Measurements from ENCODE around the gene ZSCAN22.
A peak's percentile ranks its signal among the peaks of the same experiment; 100 is the strongest.
"Not testable (repeated sequence)": the region's sequence is repeated elsewhere in the genome, so short reads cannot be mapped to it uniquely, and the experiment has no call there.

ZSCAN22 gene

DNA sequence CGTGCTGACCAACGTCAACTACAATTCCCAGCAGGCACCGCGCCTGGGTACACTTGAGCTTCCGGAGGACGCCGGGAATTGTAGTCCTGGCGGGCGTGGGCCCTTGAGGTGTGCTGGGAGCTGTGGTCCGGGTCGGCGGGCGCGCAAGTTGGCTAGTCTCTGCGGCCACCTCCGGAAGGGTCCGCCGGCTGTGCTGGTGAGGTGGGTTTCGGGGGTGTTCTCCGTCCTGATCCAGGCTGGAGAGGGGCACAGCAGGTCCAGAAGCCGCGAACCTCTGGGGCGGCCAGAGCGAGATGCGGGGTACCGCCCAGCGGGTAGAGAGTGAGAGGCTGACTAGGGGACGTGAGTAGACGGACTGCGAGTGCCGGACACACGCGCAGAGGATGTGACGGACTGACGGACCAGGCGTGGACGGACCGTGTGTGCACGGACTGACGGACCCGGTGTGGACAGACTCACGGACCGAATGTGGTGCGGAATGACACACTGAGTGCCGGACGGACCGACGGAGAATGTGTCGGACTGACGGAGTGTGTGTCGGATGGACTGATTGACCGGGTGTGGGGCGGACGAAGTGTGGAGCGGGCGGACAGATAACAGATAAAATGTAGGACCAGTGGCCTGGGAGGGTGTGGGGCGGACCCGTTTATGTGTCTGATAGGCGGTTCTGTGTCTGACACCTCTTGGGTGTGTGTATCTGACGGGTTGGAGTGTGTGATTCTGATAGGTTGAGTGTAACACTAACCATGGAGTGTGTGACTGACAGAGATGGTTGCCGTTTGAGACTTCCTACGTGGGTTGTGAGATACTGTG lies at the start of gene ZSCAN22:
TSS of gene ZSCAN22 (plus strand) at position 81 of the 813 bp plus-strand sequence. CDS start 7,809 bp downstream, outside the sequence.
- DNase-seq (ENCODE audit: low spot score) = peak; percentile 91

GRCh38 chr19:58277197-58277596 lies 49.6 kb upstream of the ZSCAN22 start:
- no peak for DNase-seq (ENCODE audit: low spot score)

- no peak for DNase-seq (ENCODE audit: low spot score)
Measured at GRCh38 chr19:58277748-58278540, 48.9 kb upstream of the ZSCAN22 start.

GRCh38 chr19:58278541-58279041 lies 48.2 kb upstream of the ZSCAN22 start, which contains the start of gene ZNF8:
Gene ZNF8 (plus strand): TSS chr19:58278955. CDS start chr19:58279082, 127 bp downstream.
- peak; percentile 99 for DNase-seq (ENCODE audit: low spot score)

DNA sequence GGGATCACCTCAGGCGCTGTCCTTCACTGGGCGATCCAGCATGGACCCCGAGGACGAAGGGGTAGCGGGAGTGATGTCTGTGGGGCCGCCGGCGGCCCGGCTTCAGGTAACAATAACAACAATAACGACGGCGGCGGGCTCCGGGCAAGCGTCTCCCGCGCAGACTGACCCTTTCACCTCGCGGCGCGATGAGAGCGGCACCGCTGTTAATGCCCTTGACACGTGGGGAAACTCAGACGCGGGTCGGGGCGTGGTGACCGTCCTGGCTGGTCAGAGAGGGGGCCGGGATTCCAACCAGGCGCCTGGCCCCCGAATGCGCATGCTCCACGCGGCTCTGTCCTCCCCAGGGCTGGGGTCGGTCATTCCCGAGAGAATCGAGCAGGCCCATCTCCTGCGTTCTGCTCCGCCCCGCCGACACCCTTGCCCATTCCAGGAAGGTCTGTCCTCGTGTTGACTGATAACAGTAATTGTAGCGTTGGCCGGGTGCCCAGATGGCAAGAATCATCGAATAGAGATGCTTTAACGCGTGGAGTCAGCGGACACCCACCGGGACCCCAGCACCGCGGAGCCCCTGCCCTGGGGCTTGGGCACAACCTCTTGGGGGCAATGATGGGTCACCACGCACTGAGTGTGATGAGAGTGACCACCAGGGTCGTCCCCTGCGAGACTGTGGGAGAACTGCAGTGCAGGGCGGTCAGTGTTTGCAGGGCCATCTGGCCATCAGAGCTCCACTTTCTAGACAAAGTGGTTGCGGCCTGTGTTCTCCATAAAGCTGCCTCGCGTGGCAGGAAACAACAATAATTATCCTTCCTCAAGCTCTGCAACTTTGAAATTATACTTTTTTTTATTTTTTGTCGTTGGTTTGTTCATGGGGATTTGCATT lies 47.5 kb upstream of the ZSCAN22 start:
- peak; percentile 19 for DNase-seq (ENCODE audit: low spot score)

DNA sequence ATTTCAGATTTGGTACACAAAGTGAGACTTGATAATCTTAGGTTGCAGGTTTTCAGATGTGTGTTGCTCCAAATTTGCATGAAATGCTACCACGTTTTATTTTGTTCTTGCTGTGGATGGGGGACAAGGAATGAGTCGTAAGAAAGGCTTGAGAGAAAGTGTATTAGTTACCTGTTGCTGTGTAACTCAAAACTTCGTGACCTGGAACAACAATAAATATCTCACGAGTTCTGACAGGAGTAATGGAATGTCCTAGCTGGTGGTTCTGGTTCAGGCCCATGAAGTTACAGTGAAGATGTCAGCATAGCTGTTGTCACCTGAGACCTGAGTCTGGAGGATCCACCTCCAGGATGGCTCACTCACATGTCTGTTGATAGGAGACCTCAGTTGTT lies 46.9 kb upstream of the ZSCAN22 start:
- no peak for DNase-seq (ENCODE audit: low spot score)

GRCh38 chr19:58284199-58284598 lies 42.6 kb upstream of the ZSCAN22 start:
- no peak for DNase-seq (ENCODE audit: low spot score)

DNA sequence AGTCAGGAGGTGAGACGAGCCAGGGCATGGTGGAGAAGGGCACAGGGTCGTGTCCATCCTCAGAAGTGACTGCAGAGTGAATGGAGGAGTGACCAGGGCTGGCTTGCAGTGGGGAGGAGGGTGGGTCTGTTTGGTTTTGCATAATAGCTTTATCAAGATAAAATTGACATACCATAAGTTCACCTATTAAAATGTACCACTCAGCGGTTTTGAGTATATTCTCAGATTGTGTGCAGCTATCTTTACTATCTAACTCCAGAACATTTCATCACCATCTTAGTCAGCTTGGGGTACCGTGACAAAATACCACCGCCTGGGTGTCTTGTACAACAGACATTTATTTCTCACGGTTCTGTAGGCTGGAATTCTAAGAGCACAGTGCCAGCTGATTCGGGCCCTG lies 34.9 kb upstream of the ZSCAN22 start:
- no peak for DNase-seq (ENCODE audit: low spot score)

DNA sequence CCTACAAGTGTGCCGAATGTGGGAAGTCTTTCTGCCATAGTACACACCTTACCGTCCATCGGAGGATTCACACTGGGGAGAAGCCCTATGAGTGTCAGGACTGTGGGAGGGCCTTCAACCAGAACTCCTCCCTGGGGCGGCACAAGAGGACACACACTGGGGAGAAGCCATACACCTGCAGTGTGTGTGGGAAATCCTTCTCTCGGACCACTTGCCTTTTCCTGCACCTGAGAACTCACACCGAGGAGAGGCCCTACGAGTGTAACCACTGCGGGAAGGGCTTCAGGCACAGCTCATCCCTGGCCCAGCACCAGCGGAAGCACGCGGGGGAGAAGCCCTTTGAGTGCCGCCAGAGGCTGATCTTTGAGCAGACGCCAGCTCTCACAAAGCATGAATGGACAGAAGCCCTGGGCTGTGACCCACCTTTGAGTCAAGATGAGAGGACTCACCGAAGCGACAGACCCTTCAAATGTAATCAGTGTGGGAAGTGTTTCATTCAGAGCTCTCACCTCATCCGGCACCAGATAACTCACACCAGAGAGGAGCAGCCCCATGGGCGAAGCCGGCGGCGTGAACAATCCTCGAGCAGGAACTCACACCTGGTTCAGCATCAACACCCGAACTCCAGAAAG lies 31.9 kb upstream of the ZSCAN22 start:
- no peak for DNase-seq (ENCODE audit: low spot score)

- no peak for DNase-seq (ENCODE audit: low spot score)
Measured at GRCh38 chr19:58296104-58296503, 30.7 kb upstream of the ZSCAN22 start.

DNA sequence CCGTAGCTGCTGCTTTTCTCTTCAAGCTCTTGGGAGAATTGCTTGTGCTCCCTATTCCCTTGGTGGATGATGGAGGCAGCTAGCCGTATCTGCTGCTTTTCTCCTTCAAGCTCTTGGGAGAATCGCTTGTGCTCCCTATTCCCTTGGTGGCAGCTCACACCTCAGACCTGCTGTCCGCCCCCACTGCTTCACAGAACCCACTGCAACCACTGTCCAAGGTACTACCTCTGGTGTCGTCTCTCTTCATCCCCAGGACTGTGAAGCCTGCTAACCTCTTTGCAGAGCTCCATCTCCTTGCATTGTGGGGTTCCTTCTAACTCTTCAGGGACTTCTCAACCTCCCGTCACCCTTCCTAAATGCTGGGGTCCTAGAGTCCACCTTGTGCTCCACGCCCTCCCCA lies 26.2 kb upstream of the ZSCAN22 start:
- no peak for DNase-seq (ENCODE audit: low spot score)

- no peak for DNase-seq (ENCODE audit: low spot score)
Measured at GRCh38 chr19:58304255-58304654, 22.5 kb upstream of the ZSCAN22 start.

- no peak for DNase-seq (ENCODE audit: low spot score)
Measured at GRCh38 chr19:58304748-58305064, 22.1 kb upstream of the ZSCAN22 start.

DNA sequence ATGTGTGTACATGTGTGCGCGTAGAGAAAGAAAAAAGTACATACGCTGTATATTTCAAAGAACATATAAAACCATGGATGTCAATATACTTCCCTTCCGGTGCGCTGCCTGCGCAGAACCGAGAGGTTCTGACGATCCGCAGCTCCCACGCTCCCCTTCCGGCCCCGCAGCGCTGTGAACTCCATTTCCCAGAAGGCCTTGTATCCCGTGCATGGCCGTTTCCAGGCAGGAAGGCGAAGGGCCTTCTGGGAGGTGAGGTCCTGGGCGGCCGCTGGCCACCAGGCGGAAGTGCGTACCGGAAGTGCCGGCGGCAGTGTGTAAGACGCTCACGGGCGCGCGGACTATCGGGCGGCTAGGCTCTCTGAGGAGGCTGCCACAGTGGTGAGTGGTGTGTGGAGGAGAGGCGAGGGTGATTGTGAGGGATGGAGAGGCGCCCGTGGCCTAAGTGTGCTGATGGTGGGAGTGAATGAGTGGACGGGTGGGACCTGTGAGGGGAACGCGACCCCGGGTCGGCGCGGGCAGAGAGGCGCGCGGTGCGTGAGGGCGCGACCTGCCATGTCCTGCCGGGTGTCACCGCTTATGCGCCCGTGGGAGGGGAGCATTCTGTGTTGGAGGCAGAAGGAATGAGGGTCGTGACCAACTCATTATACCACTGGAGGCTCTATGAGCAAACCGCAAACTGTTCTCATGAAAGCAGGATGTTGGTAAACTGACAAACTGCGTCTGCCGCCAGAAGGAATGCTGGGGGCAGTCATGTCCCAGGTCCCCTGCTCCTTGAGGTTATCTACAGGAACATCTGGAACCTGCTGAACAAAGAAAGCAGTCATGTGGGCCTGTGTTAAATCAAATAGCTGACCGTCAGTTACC lies 21.5 kb upstream of the ZSCAN22 start, which contains the start of gene ERVK3-1:
TSS of gene ERVK3-1 (plus strand) at position 313 of the 867 bp plus-strand sequence. CDS start 6,792 bp downstream, outside the sequence.
- peak; percentile 95 for DNase-seq (ENCODE audit: low spot score)

DNA sequence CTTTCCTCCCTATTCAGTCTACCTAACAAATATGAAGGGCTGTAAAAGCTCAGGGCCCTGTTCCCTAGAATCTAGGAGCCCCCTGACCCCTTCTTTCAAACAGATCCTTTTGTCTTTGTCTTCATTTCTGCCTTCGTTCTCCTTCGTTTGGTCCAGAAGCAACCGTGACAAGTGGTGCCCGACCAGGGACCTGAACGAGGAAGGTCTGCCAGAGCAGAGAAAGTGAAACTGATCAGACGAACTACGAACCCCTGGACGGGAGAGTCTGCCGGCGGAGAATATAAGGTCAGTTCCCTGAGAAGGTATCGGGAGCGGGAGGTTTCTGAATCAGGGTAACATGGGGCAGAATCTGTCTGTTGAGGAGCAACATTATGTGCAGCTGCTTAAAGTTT lies 20.9 kb upstream of the ZSCAN22 start:
- peak; percentile 6 for DNase-seq (ENCODE audit: low spot score)

GRCh38 chr19:58307736-58308135 lies 19.1 kb upstream of the ZSCAN22 start:
- DNase-seq (ENCODE audit: low spot score) = no peak

DNA sequence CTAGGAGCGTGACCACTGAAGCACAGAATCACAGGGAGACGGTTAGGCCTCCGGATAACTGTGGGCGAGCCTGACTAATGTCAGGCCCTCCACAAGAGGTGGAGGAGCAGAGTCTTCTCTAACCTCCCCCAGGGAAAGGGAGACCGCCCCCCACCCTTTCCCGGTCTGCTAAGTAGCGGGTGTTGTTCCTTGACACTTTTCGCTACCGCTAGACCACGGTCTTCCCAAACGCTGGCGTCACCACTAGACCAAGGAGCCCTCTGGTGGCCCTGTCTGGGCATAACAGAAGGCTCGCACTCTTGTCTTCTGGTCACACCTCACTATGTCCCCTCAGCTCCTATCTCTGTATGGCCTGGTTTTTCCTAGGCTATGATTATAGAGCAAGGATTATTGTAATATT lies 16.1 kb upstream of the ZSCAN22 start:
- DNase-seq (ENCODE audit: low spot score) = not testable (repeated sequence)

GRCh38 chr19:58311345-58311865 lies 15.4 kb upstream of the ZSCAN22 start:
- DNase-seq (ENCODE audit: low spot score) = no peak

DNA sequence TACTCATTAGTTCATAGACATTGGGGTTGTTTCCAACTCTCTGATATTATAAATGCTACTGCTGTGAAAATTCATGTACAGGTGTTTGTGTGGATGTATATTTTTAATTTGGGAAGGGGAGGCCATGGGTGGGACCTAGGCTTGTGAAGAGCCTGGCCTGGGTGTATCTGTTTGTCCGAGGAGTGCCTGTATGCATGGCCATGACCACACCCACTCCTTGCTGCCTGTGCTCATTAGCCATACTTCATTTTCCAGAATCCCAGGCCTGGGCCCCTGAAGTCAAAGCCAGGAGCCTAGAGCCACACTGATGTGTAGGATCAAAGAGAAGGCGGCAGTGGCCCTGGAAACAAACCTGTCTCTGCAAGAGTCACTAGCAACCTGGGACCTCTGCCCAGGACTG lies 11.2 kb upstream of the ZSCAN22 start:
- no peak for DNase-seq (ENCODE audit: low spot score)

DNA sequence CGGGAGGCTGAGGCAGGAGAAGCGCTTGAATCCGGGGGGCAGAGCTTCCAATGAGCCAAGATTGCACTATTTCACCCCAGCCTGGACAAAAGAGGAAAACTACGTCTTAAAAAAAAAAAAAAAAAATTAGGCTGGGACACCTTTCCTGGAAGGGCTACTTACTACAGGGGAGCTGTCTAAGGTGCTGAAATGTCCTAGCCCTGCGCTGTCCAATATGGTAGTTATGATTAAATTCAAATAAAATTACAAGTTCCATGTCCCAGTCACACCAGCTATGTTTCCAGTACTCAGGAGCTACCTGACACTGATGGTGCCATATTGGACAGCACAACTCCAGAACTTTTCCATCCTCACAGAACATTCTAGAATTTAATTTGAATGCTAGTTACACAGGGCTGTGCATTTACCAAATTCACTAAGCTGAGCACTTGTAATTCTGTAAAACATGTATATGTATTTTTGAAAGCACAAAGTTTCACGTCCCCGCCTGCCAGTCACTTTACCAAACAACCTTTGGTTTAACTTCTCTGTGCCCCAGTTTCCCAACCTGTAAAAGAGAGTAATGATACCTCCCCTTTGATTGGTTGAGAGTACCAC lies 9.2 kb upstream of the ZSCAN22 start:
- DNase-seq (ENCODE audit: low spot score) = no peak
